ENCODE results near the gene COPA. TPM values are rescaled to one million over a fixed set of nuclear protein-coding genes. Genes with fewer than 3 reads are reported as not detected.
A peak's percentile ranks its signal among the peaks of the same experiment; 100 is the strongest.

Gene COPA
- total RNA-seq, 2 donors from 2014 or later: 154 to 163 TPM

GRCh38 chr1:160375788-160376524 is 32.9 kb upstream of the COPA start:
- DNase-seq: no peak
- Histone ChIP-seq H3K4me3 (no peak overlapping the region), H3K36me3 (no peaks in the 10 kb centered on the region), H3K9me3 (no peaks in the 10 kb centered on the region), H3K4me1 (peaks cover 9% of the 10 kb centered on the region), H3K9ac (ENCODE audit: low read depth in 2 of 2, low read length in 2 of 2) (peak overlapping the region in 1 of 2 donors; percentile 21), H3K27ac (no peak overlapping the region), H3K27me3 (no peaks in the 10 kb centered on the region)
- intact Hi-C loops (cut with DNase I): loop anchor here (5.0 to 10.0 kb wide), 2 partner anchors 184 to 291 kb away; partner anchors contain the start of genes CASQ1 and KCNJ9
- no peak for TF ChIP-seq CTCF (IDR thresholded peaks at IDR 0.05)

GRCh38 chr1:160374306-160375110 is 31.5 kb upstream of the COPA start:
- no peak overlapping the region for H3K4me3 ChIP-seq
- no peak overlapping the region for H3K27ac ChIP-seq
- peaks cover 9% of the 10 kb centered on the region for H3K4me1 ChIP-seq
- no peaks in the 10 kb centered on the region for H3K36me3 ChIP-seq
- no peak overlapping the region for H3K9ac ChIP-seq (ENCODE audit: low read depth in 2 of 2, low read length in 2 of 2)
- intact Hi-C loops (cut with DNase I): loop anchor here (5.0 to 10.0 kb wide), 2 partner anchors 182 to 290 kb away; partner anchors contain the start of genes CASQ1 and KCNJ9
- no peaks in the 10 kb centered on the region for H3K27me3 ChIP-seq
- no peak for TF ChIP-seq CTCF (IDR thresholded peaks at IDR 0.05)
- no peaks in the 10 kb centered on the region for H3K9me3 ChIP-seq
- no peak for DNase-seq

- Histone ChIP-seq H3K27ac (no peak overlapping the region), H3K27me3 (no peaks in the 10 kb centered on the region), H3K9ac (ENCODE audit: low read depth in 2 of 2, low read length in 2 of 2) (no peak overlapping the region), H3K4me3 (no peak overlapping the region), H3K4me1 (peaks cover 9% of the 10 kb centered on the region), H3K9me3 (no peaks in the 10 kb centered on the region), H3K36me3 (no peaks in the 10 kb centered on the region)
- no peak for DNase-seq
- no peak for TF ChIP-seq CTCF (IDR thresholded peaks at IDR 0.05)
- intact Hi-C loops (cut with DNase I): loop anchor here (10.0 kb wide), 1 partner anchor 289 kb away; the partner anchor contains the start of gene KCNJ9
Observed at GRCh38 chr1:160373696-160374095, 30.6 kb upstream of the COPA start.

- H3K9ac ChIP-seq (ENCODE audit: low read depth in 2 of 2, low read length in 2 of 2): no peak overlapping the region
Observed at GRCh38 chr1:160371756-160372155, 28.7 kb upstream of the COPA start.

More at GRCh38 chr1:160371756-160372155, 28.7 kb upstream of the COPA start:
- Histone ChIP-seq H3K4me3 (no peak overlapping the region), H3K4me1 (peaks cover 9% of the 10 kb centered on the region), H3K27ac (no peak overlapping the region), H3K36me3 (no peaks in the 10 kb centered on the region), H3K27me3 (no peaks in the 10 kb centered on the region), H3K9me3 (no peaks in the 10 kb centered on the region)
- intact Hi-C loops (cut with DNase I): loop anchor here (10.0 kb wide), 1 partner anchor 287 kb away; the partner anchor contains the start of gene KCNJ9
- TF ChIP-seq CTCF (IDR thresholded peaks at IDR 0.05): no peak
- DNase-seq: no peak
